Esophagus mucosa (tissue), 1 donor: ENCODE data around the gene PICK1. TPM values are rescaled to one million over a fixed set of nuclear protein-coding genes. Genes with fewer than 3 reads are reported as not detected.

Source experiments
- ATAC-seq: fragments of 200-7000 bp; cut with Tn5 transposase; one replicate; pipeline ENCODE4 v1.9.1; 2020
- total RNA-seq: library from RNA; stranded (reverse); gene quantifications from one replicate; pipeline ENCODE4 v1.2.4, GENCODE V29; 2023
- donor health status: DM: yes; HTN: yes; CAD: no.

PICK1 gene
- total RNA-seq, 1 donor from 2014 or later: 22.6 TPM

DNA sequence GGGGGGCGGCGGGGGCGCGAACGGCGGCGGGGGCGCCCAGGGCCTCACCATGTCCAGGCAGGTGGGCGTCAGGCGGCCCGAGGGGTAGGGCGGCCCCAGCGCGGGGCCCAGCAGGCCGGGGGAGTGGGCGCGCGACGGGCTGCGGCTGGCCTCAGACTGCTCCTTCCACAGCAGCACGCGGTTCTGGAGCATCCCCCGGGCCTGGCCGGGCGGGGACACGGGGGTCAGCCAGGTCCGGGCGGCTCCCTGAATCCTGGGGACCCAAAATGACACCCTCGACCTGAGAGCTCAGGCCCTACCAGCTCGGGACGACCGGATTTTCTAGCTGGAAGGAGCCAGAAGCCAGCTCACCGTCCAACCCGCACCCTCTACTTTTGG lies 32.3 kb downstream of the PICK1 start:
- ATAC-seq: no peak

DNA sequence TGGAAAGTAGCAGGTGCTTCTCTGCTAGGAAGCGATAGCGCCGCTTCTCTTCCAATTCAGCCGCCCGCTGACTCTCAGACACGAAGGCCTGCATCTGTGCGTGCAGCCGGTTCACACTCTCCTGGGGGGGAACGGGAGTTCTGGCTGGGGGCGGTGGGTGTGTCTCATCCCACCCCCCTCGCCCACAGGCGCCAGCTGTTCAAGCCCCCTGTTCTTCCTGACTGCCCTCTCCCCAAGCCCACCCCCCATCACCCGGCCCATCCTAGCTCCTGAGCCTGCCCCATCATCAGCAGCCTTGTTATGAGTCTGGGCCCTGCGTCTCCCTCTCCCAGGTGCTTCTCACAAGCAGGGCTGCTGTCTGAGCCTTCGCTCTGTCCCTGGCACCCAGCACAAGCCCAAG lies 39.9 kb downstream of the PICK1 start:
- ATAC-seq: peak; percentile 10

DNA sequence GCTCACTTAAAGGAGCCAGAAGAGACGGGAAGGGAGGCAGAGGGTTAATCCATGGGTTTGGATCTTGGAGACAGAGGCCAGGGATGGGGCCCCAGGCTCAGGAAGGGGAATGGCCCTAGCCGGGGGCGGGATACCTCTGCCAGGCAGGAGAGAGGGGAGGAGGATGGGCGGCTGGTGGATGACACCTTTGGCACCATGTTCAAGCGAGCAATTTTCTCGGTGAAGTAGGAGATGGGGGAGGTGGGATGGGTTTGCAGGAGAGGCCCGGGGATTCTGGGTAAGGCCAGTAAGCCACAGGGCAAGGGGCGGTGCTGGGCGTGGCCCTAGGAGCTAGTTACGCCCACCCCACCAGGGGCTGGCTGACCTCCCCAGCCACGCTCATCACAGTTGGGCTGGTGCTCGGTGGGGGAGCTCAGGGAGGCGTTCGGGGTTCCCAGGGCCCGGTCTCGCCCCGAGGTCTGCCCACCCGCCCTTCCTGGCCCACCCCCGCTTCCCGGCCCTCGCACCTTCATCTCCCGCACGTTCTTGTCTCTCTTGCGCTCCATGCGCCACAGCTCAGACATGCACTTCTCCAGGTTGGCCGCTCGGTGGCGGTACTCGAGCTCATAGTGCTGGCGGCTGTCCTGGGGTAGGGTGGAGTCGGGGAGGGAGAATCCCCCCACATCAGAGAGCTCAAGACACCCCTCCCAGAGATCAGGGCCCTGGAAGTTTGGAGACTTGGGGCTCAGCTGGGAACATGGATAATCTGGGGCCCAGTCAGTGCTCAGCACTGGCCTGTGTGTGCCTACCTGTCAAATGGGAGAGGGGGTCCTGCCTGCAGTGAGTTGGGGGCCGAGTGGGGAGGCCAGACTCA lies 40.6 kb downstream of the PICK1 start:
- ATAC-seq: peak; percentile 32

DNA sequence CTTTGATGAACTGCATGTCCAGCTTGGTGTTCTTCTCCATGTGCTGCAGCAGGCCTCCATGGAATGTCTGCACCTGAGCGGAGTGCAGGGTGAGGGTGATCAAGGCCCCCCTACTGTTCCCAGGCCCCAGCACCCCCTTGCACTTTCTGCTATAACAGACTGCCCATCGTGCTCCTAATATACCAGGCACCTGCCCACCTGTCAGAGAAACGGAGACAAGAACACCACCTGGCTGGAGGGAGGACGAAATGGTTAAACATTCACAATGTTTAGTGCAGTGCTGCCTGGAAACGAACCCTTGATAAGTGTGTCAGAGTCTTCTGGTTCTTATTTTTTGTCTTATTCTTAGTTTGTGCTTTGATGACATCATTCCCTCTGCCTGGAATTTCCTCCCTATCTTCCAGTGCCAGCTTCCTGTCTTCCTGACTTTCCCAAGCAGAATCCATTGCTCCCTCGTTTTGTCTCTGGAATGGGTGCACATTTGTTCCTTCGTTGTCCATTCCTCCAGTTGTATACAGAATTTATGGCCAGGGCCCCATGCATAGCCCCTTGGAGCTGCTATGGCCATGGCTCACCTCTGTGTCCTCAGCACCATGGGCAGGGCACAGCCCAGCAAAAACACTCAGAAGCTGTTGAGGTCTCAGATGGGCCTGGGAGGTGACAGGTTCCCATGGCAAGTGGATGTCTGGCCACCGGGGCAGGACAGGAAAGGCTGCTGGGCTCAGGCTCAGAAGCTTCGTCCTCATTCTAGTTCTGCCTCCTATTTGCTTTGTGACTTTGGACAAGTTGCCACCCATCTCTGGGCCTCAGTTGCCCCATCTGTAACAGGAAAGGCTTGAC lies 41.4 kb downstream of the PICK1 start:
- no peak for ATAC-seq

DNA sequence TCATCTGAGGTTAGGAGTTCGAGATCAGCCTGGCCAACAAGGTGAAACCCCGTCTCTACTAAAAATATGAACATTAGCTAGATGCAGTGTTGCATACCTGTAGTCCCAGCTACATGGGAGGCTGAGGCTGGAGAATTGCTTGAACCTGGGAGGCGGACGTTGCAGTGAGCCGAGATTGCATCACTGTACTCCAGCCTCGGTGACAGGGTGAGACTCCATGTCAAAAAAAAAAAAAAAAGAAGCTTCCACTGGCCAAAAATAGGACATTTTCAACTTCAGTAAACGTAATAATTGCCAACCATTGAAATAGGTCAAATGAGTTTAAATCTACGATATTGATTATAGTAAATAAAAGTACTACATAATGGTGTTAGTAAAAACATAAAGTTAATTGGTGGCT lies 46.4 kb downstream of the PICK1 start:
- no peak for ATAC-seq

DNA sequence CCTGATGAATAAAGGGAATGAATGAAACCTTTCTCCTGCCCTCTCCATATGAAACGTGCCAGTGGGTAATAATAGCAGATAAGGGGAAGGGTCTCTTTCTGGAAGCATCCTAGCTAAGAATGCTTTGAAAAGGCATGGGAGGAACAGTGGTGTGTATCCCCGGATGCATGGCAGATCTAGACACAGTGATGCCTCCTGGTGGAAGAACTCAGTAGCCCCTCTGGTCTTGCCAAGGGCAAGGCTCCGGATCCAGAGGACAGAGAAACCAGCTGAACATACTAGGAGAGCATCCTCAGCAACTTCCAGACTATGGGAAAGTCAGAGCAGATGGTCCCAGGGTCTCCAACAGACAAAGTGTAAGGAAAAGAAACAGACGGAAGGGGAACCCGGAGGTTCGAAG lies 46.9 kb downstream of the PICK1 start:
- ATAC-seq: no peak

DNA sequence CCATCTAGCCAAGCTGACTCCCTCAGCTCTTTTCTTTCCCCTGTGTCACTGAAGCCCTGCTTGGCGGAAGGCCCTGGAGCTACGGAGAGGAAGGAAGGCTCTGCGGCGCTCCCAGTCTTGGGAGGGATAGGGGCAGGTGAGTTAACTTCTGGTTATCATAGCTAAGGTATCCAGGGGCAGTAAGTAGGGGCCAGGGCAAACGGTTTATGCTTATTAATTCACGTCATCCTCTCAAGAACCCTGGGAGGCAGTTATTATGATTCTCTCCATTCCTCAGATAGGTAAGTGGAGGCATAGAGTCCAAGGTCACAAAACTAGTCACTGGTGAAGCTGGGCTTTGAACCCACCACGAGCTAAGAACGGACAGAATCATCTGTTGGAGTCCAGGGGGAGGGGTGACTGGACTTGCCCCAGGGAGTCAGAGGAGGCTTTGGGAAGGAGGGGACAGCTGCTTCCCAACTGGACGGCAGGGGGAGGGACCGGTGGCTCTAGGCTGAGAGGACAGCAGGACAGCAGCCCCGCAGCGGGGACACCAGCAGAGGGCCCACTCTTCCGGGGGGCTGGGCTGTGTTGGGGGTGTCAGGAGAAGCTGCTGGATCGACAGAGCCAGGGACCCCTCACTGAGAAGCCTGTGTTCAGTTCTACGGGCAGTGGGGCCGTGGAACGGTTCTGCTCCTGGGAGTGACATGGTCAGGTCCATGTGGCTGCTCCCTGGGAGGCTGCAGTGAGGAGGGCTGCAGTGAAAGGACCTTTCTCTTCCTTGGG lies 49.8 kb downstream of the PICK1 start:
- no peak for ATAC-seq

DNA sequence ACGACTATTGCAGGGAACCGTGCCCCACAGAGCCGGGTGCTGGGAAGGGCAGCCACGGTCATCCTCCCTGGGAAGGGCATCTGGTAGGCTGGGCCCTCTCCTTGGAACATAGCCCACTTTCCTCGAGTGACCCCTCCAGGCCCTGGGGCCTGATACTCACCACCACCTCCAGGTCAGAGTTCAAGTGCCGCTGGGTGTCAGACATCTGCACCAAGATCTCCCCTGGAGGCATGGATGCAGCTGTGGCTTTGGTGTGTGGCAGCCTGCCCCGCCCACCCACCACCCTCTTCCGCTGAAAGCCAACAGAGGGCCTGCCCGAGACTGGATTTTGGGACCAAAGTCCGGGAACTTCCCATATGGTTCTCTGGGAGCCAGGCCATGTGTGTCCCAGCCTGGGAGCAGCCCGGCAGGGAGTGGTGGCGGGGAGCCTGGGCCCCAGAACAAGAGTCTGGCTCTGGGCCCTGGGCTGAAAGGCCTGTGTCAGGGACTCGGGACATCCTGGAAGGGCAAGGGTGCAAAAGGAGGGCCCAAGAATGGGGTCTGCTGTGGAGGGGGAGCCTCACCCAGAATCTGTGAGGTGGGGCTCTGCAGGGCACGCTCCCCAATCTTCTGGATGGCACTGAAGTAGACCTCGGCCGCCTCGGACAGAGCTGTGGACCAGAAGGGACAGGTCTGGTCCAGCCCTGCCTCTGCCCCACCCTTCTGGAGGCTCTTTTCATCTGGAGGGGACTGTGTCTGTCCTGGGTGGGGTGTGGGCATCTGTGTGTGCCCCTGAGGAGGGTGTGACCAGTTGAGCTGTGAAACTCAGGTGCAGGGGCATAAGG lies 50.7 kb downstream of the PICK1 start:
- no peak for ATAC-seq

DNA sequence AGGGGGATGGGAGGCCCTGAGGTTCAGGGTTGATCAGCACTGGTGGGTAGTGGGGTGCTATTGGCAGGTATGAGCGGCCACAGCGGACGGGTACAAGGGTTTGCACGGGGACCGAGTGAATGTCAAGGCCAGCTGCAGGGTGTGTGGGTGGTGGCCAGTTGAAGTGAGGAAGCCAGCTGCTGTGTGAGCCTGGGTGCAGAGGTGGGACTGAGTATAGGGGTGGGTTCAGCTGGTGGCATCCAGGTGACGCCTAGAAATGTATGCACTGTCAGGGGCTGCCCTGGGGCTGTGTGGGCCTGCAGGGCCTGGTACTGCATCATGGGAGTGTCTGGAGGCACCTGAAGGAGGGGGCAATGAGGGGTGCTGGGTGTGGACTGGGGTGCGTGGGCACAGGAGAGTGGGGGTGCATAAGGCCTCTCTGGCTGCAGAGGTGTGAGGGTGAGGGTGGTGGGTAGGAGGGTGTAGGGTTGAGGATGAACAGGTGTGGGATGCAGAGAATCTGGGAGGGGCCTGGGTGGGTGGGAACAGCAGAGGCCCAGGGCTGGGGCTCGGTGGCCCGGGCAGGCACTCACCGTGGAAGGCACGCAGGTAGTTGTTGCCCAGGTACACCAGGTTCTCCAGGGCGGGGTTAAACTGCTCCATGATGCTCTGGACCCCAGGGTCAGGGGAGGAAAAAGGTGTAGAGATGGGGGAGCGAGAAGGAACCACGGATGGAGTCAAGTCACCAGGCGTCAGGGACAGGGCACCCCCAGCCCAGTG lies 51.5 kb downstream of the PICK1 start:
- ATAC-seq: no peak

DNA sequence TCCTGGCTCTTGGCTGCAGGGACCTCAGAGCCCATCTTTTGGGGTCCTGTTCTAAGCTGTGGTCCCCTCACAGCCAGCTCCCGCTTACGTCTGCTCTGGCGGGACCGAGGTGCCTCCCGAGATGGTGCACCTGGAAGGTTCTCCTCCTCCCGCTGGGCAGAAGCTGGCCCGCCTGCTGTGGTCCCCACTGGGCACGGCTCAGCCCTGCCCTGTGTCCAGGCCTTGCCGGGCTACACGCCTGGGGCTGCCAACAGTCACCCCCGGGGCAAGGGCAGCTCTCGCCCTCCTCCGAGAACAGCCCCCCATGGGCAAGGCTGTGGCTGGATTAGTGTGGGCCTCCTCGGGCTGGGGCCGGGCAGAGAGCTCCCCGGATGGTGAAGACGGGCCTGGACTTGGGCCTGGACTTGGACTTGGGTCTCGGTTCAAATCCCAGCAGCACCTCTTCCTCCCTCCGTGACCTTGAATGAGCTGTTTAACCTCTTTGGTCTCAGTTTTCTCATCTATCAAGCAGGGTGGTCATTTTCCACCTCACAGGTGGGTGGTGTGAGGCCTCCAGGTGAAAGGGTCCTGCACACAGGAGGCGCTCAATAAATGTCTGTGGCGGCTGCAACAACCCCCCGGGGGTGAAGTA lies 52.3 kb downstream of the PICK1 start:
- ATAC-seq: no peak

DNA sequence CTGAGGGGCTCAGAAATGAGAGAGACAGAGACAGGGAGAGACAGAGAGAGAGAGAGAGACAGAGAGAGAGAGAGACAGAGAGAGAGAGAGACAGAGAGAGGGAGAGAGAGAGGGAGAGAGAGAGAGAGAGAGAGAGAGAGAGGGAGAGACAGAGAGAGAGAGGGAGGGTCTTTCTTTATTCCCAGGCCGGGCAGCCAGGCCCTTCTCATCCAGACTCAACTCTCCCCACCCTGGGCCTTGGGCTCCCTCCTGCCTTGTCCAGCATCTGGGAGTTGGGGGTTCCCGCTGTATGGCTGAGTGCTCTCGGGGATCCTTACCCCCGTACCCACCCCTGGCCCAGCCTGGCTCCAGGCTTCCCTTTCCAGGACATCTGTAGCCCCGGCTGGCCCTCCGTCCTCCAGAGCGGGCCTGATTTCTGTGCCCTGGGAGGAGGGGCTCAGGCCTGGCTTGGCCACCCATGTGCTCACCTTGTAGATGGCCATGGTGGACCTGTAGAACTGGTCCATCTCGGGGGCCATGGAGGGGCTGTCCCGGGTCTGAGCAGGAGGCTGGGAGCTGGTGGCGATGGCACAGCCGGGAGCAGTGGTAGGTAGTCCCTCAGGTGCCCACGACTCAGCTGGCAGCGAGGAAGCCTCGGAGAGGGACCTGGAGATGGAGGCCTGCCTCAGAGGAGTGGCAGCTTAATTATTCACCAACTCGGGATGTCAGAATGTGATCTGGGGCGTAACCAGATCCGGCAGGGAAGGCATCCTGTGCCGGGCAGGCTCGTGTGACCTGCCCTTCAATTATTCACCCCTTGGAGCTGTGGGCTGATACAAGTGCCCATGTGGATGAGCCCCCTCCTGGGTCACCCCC lies 53.0 kb downstream of the PICK1 start, which contains the start of gene BAIAP2L2:
Gene BAIAP2L2 (minus strand): TSS at position 677 of the 855 bp plus-strand sequence. CDS start 159 bp downstream, at position 518.
- ATAC-seq: peak; percentile 48

DNA sequence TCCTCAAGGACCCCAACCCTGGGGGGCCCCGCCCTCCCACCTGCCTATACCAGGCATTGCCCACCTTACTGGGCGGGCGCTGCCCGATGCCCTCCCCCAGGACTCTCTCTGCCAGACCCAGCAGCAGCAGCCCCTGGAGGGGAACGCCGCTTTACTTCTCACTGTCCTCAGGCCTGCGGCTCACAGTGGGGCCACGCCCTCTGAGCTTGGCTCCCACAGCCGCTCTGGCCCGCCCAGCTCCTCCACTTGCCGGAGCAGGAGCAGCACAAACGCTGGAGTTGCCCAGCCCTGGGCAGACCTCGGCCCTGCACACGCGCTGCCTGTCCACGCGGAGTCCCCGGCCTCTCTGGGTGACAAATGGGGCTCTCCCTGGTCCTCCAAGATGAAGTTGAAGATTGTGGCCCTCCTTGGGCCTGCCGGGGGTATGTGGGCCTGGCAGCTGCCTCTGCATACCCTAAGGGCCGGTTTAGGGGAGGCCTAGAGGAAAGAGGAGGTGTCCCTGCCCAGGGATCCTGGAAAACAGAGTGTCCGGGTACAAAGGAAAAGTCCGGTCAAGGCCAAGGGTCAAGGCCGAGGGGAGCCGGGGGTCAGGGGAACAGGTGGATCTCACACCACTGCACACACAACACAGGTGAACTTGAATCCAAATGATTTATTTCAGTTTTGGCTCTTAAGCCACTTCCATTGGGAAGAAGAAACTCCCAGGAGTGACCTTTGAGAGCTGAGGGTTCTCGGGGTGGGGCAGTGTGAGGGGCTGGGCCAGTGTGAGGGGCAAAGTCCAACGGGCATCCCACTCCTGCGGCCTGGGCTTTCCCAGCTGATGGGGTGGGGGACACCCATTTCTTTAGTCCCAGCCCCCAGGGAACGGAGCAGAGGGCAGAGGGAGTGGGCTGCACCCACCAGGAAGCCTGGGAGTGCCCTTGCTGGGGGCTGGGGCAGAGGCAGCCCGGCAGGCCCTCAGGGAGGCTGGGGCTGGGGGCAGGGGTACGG lies 54.0 kb downstream of the PICK1 start:
- ATAC-seq: peak; percentile 73

DNA sequence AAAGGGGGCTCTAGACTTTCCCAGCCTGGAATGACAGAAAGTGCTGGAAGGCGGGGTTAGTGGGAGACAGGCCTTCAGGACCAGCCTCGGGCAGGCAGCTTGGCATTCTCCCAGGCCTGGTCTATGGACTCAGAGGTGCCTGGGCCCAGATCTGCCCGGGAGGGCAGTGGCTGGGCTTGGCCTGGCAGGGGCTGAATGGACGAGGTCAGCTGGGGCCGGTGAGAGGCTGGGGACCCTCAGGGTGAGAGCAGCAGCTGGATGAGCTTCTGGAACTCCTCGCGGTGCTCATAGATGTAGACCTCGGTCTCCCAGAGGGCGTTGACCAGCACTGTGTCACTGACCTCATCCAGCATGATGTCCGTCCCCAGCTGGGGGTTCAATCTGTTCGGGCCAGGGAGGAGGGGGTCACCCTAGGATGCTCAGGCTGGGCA lies 54.7 kb downstream of the PICK1 start:
- no peak for ATAC-seq

DNA sequence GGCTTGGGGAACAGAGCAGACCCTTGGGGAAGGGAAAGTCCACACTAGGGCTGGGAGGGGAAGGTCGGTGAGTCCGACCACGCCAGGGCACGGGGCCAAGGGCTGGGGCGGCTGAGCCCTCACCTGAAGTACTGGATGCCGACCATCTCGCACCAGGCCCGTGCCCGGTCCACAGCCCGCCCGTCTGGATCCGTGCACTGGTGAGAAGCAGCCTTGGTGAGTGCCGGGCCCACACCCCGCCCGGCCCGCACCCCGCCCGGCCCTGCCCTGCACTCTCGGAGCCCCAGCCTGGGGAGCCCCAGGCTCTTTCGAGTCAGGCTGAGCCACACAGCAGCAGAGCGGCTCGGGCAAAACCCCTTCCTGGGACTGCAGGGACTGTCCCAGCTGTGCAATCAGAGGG lies 55.2 kb downstream of the PICK1 start:
- ATAC-seq: peak; percentile 65

DNA sequence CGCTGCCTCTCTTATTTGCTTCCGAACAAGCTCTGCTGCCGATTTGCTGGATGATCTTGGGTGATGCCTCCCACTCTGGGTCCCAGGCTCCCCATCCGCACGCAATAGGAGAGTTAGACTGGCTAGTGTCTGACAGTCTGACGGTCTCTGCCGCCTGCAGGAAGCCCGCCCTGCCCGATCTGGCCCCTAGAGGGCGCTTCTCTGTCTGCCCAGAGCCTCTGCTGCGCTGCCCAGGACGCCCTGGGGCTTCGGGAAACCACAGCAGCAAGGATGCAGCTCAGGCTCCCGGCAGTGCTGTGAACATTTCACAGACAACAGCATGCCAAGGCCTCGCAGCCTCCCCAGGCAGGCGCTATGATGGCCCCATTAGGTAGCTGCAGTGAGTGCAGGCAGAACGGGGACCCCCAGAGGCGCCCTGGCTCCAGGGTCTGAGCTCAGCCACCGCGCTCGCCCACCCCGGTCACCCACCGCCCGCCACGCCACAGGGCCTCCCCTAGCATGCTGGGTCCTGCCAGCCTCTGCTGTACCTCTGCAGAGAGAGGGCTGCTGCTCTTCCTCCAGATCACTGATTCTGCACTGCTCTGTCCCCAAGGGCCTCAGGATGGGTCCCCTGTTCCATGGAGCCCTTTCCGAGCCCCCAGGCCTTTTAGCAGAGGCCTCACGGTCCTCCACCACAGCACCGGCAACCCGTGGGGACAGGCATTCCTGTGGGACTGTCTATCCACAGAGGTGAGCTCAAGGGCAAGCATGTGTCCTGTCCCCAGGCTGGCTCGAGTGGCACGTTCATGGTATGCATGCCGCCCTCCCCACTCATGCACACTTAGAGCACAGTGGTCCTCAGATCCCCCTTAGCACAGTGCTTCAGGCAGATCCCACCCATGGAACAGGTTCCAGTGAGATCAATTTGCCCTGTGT lies 57.5 kb downstream of the PICK1 start:
- ATAC-seq: peak; percentile 66

DNA sequence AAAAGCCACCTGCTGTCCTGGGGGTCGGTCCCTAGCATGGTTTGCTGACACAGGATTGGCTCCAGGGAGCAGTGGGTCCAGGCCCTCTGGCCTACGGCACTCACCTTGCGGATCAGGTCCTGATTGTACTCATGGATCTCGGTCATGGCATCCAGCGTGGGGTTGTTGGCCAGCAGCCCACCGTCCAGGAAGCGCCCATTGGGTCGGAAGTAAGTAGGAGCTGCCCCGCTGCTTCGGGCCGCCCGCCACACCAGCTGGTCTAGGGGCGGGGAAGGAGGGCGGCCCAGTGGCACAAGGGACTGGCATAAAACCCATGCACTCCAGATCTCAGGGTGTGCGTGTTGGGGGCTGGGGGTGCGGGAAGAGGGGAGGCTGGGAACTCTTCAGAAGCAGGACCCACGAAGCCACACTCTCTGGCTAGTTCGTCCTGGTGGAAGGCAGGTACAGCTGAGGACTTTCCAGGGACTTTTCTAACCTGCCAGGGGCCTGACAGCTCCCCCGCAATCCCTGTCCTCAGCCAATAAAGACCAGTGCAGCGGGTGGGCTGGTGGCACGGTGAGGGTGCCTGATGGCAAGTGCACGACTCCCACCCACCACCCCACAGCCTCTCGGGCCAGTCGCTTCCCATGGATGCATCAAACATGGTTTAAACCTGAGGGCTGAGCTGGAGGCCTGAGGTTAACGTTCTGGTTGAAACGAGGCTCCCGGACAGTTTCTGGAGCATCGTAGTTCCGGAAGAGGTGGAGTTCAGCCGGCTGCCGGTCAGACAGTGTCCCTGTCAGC lies 58.4 kb downstream of the PICK1 start:
- ATAC-seq: no peak
